CD14-positive monocyte (primary cell): ENCODE data around the gene PAOX. TPM values are rescaled to one million over a fixed set of nuclear protein-coding genes. Genes with fewer than 3 reads are reported as not detected.

Experiments used
- DNase-seq, 3 donors: peaks; one replicate each; pipeline ENCODE4 v3.0.0-alpha.2; 2011 to 2022
- H2AFZ ChIP-seq: 2 replicates; pipeline ENCODE4 v1.6.0; 2012; ENCODE audit warnings: mild to moderate bottlenecking, low read depth, low read length, inconsistent platforms; ENCODE audit not compliant: insufficient read depth, poor library complexity, severe bottlenecking
- H3K27ac ChIP-seq, 2 donors: 1 replicate in 1 of 2; 2 replicates in 1 of 2; pipeline ENCODE4 v1.5.1; 2012 to 2013; ENCODE audit warnings: low read length in 2 of 2, control low read depth in 1 of 2, inconsistent platforms in 1 of 2, low read depth in 1 of 2, mild to moderate bottlenecking in 1 of 2
- H3K27me3 ChIP-seq, 2 donors: one replicate each; pipeline versions ENCODE4 v1.6.0 to v1.6.1; 2011 to 2013; ENCODE audit warnings: low read length in 2 of 2; ENCODE audit not compliant: control insufficient read depth in 2 of 2, insufficient read depth in 2 of 2
- H3K36me3 ChIP-seq, 2 donors: replicated peaks in 1 of 2; 1 replicate in 1 of 2; 2 replicates in 1 of 2; pipeline versions ENCODE4 v1.5.1 to v1.6.1; 2012 to 2013; ENCODE audit warnings: low read length in 2 of 2, control low read depth in 1 of 2, inconsistent platforms in 1 of 2, mild to moderate bottlenecking in 1 of 2; ENCODE audit not compliant: insufficient read depth in 2 of 2, control insufficient read depth in 1 of 2
- H3K4me1 ChIP-seq, 2 donors: 1 replicate in 1 of 2; 2 replicates in 1 of 2; pipeline versions ENCODE4 v1.5.1 to v1.6.1; 2012 to 2013; ENCODE audit warnings: low read length in 2 of 2, control low read depth in 1 of 2, inconsistent platforms in 1 of 2, mild to moderate bottlenecking in 1 of 2, moderate library complexity in 1 of 2; ENCODE audit not compliant: insufficient read depth in 2 of 2, control insufficient read depth in 1 of 2
- H3K4me2 ChIP-seq: replicated peaks from 2 replicates; pipeline ENCODE3; 2012; ENCODE audit warnings: low read length, moderate library complexity, mild to moderate bottlenecking; ENCODE audit not compliant: poor library complexity, severe bottlenecking; ENCODE audit errors: extremely low read depth
- H3K4me3 ChIP-seq, 3 experiments: fragments of 200-600 bp in 1 of 3; sonication (generic) in 1 of 3; replicated peaks in 1 of 3; 1 replicate in 2 of 3; 2 replicates in 1 of 3; pipeline ENCODE4 v1.5.1; 2011 to 2013; ENCODE audit warnings: low read length in 3 of 3, mild to moderate bottlenecking in 3 of 3, control low read depth in 2 of 3, low read depth in 2 of 3, inconsistent platforms in 1 of 3, moderate library complexity in 1 of 3
- H3K79me2 ChIP-seq: 2 replicates; pipeline ENCODE4 v1.6.0; 2012; ENCODE audit warnings: mild to moderate bottlenecking, control low read depth, inconsistent platforms, low read length, moderate library complexity; ENCODE audit not compliant: insufficient read depth
- H3K9ac ChIP-seq: 2 replicates; pipeline ENCODE4 v1.6.0; 2017; ENCODE audit warnings: low read length, mild to moderate bottlenecking; ENCODE audit not compliant: insufficient read depth, poor library complexity, severe bottlenecking
- H3K9me3 ChIP-seq, 2 donors: replicated peaks in 1 of 2; 1 replicate in 1 of 2; 2 replicates in 1 of 2; pipeline versions ENCODE4 v1.5.1 to v1.6.1; 2012 to 2013; ENCODE audit warnings: low read length in 2 of 2, control low read depth in 1 of 2; ENCODE audit not compliant: control insufficient read depth in 1 of 2, insufficient read depth in 1 of 2
- H4K20me1 ChIP-seq: 2 replicates; pipeline ENCODE4 v1.6.0; 2012; ENCODE audit warnings: mild to moderate bottlenecking, low read length, control low read depth, moderate library complexity; ENCODE audit not compliant: insufficient read depth
- H3K27ac Mint-ChIP-seq, 7 donors: one replicate each; pipeline ENCODE4 v1.8.0; 2020; ENCODE audit warnings: mild to moderate bottlenecking in 7 of 7, mixed read lengths in 7 of 7, moderate library complexity in 6 of 7, inconsistent platforms in 2 of 7
- H3K27me3 Mint-ChIP-seq, 3 donors: one replicate each; pipeline ENCODE4 v1.8.0; 2021 to 2022; ENCODE audit warnings: low read depth in 3 of 3, mild to moderate bottlenecking in 3 of 3, mixed read lengths in 3 of 3, moderate library complexity in 3 of 3, inconsistent platforms in 1 of 3
- H3K36me3 Mint-ChIP-seq, 2 donors: one replicate each; pipeline ENCODE4 v1.8.0; 2020; ENCODE audit warnings: mixed read lengths in 2 of 2, inconsistent platforms in 1 of 2, mild to moderate bottlenecking in 1 of 2
- H3K4me1 Mint-ChIP-seq: one replicate; pipeline ENCODE4 v1.8.0; 2020; ENCODE audit warnings: mild to moderate bottlenecking, mixed read lengths
- H3K4me3 Mint-ChIP-seq, 2 donors: one replicate each; pipeline ENCODE4 v1.8.0; 2020; ENCODE audit warnings: mild to moderate bottlenecking in 2 of 2, mixed read lengths in 2 of 2, moderate library complexity in 1 of 2
- H3K9me3 Mint-ChIP-seq, 7 donors: one replicate each; pipeline ENCODE4 v1.8.0; 2020 to 2022; ENCODE audit warnings: mixed read lengths in 7 of 7, mild to moderate bottlenecking in 6 of 7, moderate library complexity in 6 of 7, inconsistent platforms in 2 of 7
- CTCF ChIP-seq: fragments of 200-600 bp; IDR thresholded peaks from one replicate; pipeline ENCODE4 v1.8.0; 2022; ENCODE audit warnings: antibody characterized with exemption, mild to moderate bottlenecking
- WGBS: methylation state at CpG from one replicate; pipeline ENCODE4 v1.1.5; 2013; ENCODE audit warnings: missing lambda C conversion rate; ENCODE audit not compliant: insufficient coverage; 5-methylcytosine and 5-hydroxymethylcytosine counted together
- intact Hi-C, 2 donors: fragments of 100-400 bp; cut with micrococcal nuclease; formaldehyde crosslinking; loops; one replicate each; pipeline versions ENCODE4 v1.15.0 to v1.15.1; 2023
- polyA plus RNA-seq, 3 donors: library from polyadenylated mRNA; depleted of rRNA in 1 of 3; unstranded in 2 of 3; stranded (reverse) in 1 of 3; fragments of 300-500 nt in 2 of 3; fragments of >200 nt in 1 of 3; fragmentation: Illumina TruSeq in 2 of 3; gene quantifications; 1 replicate in 2 of 3; 2 replicates in 1 of 3; pipeline ENCODE4 v1.2.3, GENCODE V29; 2012 to 2021

The PAOX gene
- polyA plus RNA-seq, 3 donors: 3.9 to 9.5 (median 9.3) TPM

GRCh38 chr10:133415752-133416151, 36.7 kb downstream of the PAOX start:
- H3K4me3 ChIP-seq: no peak overlapping the region
- H3K9ac ChIP-seq: no peak overlapping the region
- Mint-ChIP-seq H3K4me3 (no peak overlapping the region), H3K9me3 (peaks cover 31 to 52% (median 39%) of the 10 kb centered on the region in 7 donors), H3K4me1 (no peaks in the 10 kb centered on the region), H3K27me3 (peaks cover under 1 to 6% (median 2%) of the 10 kb centered on the region in 3 donors), H3K27ac (no peak overlapping the region), H3K36me3 (peaks cover 49 to 81% of the 10 kb centered on the region in 2 donors)
- no peaks in the 10 kb centered on the region for H3K27me3 ChIP-seq
- H3K79me2 ChIP-seq: no peaks in the 10 kb centered on the region
- H3K4me2 ChIP-seq: no peak overlapping the region
- H2AFZ ChIP-seq: no peak overlapping the region
- no peak for DNase-seq
- 97% methylated on average over 24 of the region's 25 CpGs for WGBS
- H3K9me3 ChIP-seq: peaks cover 15 to 23% of the 10 kb centered on the region in 2 donors
- no peaks in the 10 kb centered on the region for H3K4me1 ChIP-seq
- H3K36me3 ChIP-seq: peaks cover 27 to 53% of the 10 kb centered on the region in 2 donors
- no peaks in the 10 kb centered on the region for H4K20me1 ChIP-seq
- intact Hi-C loops: no loop called here
- H3K27ac ChIP-seq: no peak overlapping the region
- no peak for TF ChIP-seq CTCF

- no peaks in the 10 kb centered on the region for H3K4me1 Mint-ChIP-seq
- no peaks in the 10 kb centered on the region for H3K79me2 ChIP-seq
- no peak overlapping the region for H3K27ac ChIP-seq
- no peak overlapping the region for H3K4me3 ChIP-seq
- peak overlapping the region in 1 of 7 donors; percentile 46 for H3K27ac Mint-ChIP-seq
- no peak for TF ChIP-seq CTCF
- no peak overlapping the region for H3K9ac ChIP-seq
- intact Hi-C loops: no loop called here
- H2AFZ ChIP-seq: no peak overlapping the region
- peaks cover 7 to 26% of the 10 kb centered on the region in 2 donors for H3K36me3 ChIP-seq
- no peak for DNase-seq
- no peak overlapping the region for H3K4me2 ChIP-seq
- 98% methylated on average over 12 of the region's 14 CpGs for WGBS
- no peak overlapping the region for H3K4me3 Mint-ChIP-seq
- peaks cover 23 to 55% of the 10 kb centered on the region in 2 donors for H3K36me3 Mint-ChIP-seq
- peaks cover 0 to 7% of the 10 kb centered on the region in 2 donors for H3K9me3 ChIP-seq
- peaks cover 18 to 23% (median 23%) of the 10 kb centered on the region in 3 donors for H3K27me3 Mint-ChIP-seq
- H3K4me1 ChIP-seq: peaks cover 0 to 4% of the 10 kb centered on the region in 2 donors
- H3K27me3 ChIP-seq: peaks cover 0 to 18% of the 10 kb centered on the region in 2 donors
- H3K9me3 Mint-ChIP-seq: peaks cover 9 to 31% (median 20%) of the 10 kb centered on the region in 7 donors
- peaks cover 9% of the 10 kb centered on the region for H4K20me1 ChIP-seq
Observed at GRCh38 chr10:133418289-133418993, 39.4 kb downstream of the PAOX start.
